LNCAP (cell line): ENCODE measurements around the gene VAV1.

Experiments
- CTCF ChIP-seq: fragments of 450-650 bp; IDR thresholded peaks from 2 replicates; pipeline ENCODE4 v1.5.1; 2017; ENCODE audit warnings: mild to moderate bottlenecking

VAV1 gene

GRCh38 chr19:6772028-6772865 is at the start of gene VAV1:
TSS of gene VAV1 (plus strand) at chr19:6772708. CDS start at chr19:6772808, 100 bp downstream.
- no peak for TF ChIP-seq CTCF

GRCh38 chr19:6723108-6723618 is 49.3 kb upstream of the VAV1 start:
- TF ChIP-seq CTCF, result no peak

GRCh38 chr19:6723738-6724137 is 48.8 kb upstream of the VAV1 start:
- no peak for TF ChIP-seq CTCF

GRCh38 chr19:6724631-6725492 is 47.6 kb upstream of the VAV1 start:
- TF ChIP-seq CTCF, result no peak

GRCh38 chr19:6725513-6726231 is 46.8 kb upstream of the VAV1 start:
- TF ChIP-seq CTCF, result no peak

- no peak for TF ChIP-seq CTCF
These were observed 44.2 kb upstream of the VAV1 start for GRCh38 chr19:6728346-6728745.

GRCh38 chr19:6729573-6730152 is 42.8 kb upstream of the VAV1 start:
- no peak for TF ChIP-seq CTCF
